PC-3 (cell line): ENCODE measurements around the gene FPR1. TPM values are rescaled to one million over a fixed set of nuclear protein-coding genes. Genes with fewer than 3 reads are reported as not detected.

Source experiments
- ATAC-seq: fragments of 200-7000 bp; cut with Tn5 transposase; 2 replicates; pipeline ENCODE4 v1.9.1; 2020; ENCODE audit warnings: mild to moderate bottlenecking, moderate library complexity
- BruUV-seq: library from RNA; stranded (reverse); fragments of 400-500 nt; replicated peaks from 2 replicates; lab custom pipeline; 2021; lab: Mats Ljungman, UMichigan
- CTCF ChIA-PET: fragments of 300-600 bp; sonication (Branson Sonifier 250); formaldehyde crosslinking; loops from one replicate; lab custom pipeline; 2022; ENCODE audit warnings: antibody characterized with exemption; lab: Charles Lee
- POLR2A ChIA-PET: fragments of 300-600 bp; sonication (Branson Sonifier 250); formaldehyde crosslinking; loops from one replicate; lab custom pipeline; 2022; ENCODE audit warnings: antibody characterized with exemption; ENCODE audit not compliant: unreplicated experiment; lab: Charles Lee
- DNase-seq: peaks from one replicate; pipeline ENCODE4 v3.0.0-alpha.2; 2015
- H2AFZ ChIP-seq: fragments of 300-600 bp; sonication (generic); 2 replicates; pipeline ENCODE4 v1.6.0; 2016; ENCODE audit warnings: antibody characterized with exemption, low read length
- H3F3A ChIP-seq: fragments of 300-600 bp; sonication (generic); one replicate; pipeline ENCODE4 v1.6.0; 2017; ENCODE audit warnings: antibody characterized with exemption, low read length, control low read depth, mild to moderate bottlenecking; ENCODE audit not compliant: unreplicated experiment
- H3K27ac ChIP-seq: fragments of 300-600 bp; sonication (generic); 2 replicates; pipeline ENCODE4 v1.5.1; 2016; ENCODE audit warnings: mild to moderate bottlenecking, low read length
- H3K27me3 ChIP-seq: fragments of 300-600 bp; sonication (generic); 2 replicates; pipeline ENCODE4 v1.6.1; 2016; ENCODE audit warnings: low read length, mixed read lengths
- H3K36me3 ChIP-seq: fragments of 300-600 bp; sonication (generic); 2 replicates; pipeline ENCODE4 v1.6.1; 2016; ENCODE audit warnings: low read depth, mixed run types, low read length, mixed read lengths
- H3K4me1 ChIP-seq: fragments of 300-600 bp; sonication (generic); 2 replicates; pipeline ENCODE4 v1.5.1; 2016; ENCODE audit warnings: low read length; ENCODE audit not compliant: insufficient read depth
- H3K4me2 ChIP-seq: fragments of 300-600 bp; sonication (generic); 2 replicates; pipeline ENCODE4 v1.6.0; 2016; ENCODE audit warnings: low read length
- H3K4me3 ChIP-seq: fragments of 300-600 bp; sonication (generic); 2 replicates; pipeline ENCODE4 v1.5.1; 2016; ENCODE audit warnings: mild to moderate bottlenecking, low read length, mixed read lengths
- H3K79me2 ChIP-seq: fragments of 300-600 bp; sonication (generic); 2 replicates; pipeline ENCODE4 v1.6.1; 2017; ENCODE audit warnings: low read length, mixed read lengths
- H3K9ac ChIP-seq: fragments of 300-600 bp; sonication (generic); 2 replicates; pipeline ENCODE4 v1.6.0; 2016; ENCODE audit warnings: mild to moderate bottlenecking, low read length
- H3K9me2 ChIP-seq: fragments of 300-600 bp; sonication (generic); replicated peaks from 2 replicates; pipeline ENCODE4 v1.6.1; 2016; ENCODE audit warnings: mixed run types, low read length, mixed read lengths
- H3K9me3 ChIP-seq: fragments of 300-600 bp; sonication (generic); 2 replicates; pipeline ENCODE4 v1.6.1; 2016; ENCODE audit warnings: low read length, mixed read lengths
- H4K20me1 ChIP-seq: fragments of 300-600 bp; sonication (generic); 2 replicates; pipeline ENCODE4 v1.6.1; 2016; ENCODE audit warnings: low read length, mixed read lengths
- CTCF ChIP-seq: fragments of 300-600 bp; sonication (generic); conservative IDR thresholded peaks from 2 replicates; pipeline ENCODE4 v1.5.1; 2017; ENCODE audit warnings: antibody characterized with exemption, low read depth, mild to moderate bottlenecking, low read length
- EZH2 ChIP-seq: fragments of 300-600 bp; sonication (generic); IDR thresholded peaks from one replicate; pipeline ENCODE4 v1.6.1; 2017; ENCODE audit warnings: antibody characterized with exemption, mild to moderate bottlenecking, low read length; ENCODE audit not compliant: unreplicated experiment
- EZH2phosphoT487 ChIP-seq: fragments of 300-600 bp; sonication (generic); IDR thresholded peaks from 2 replicates; pipeline ENCODE4 v1.6.1; 2018; ENCODE audit warnings: mild to moderate bottlenecking, antibody characterized with exemption, low read length, borderline replicate concordance
- intact Hi-C: fragments of 100-400 bp; cut with micrococcal nuclease; formaldehyde crosslinking; loops from 2 replicates; pipeline ENCODE4 v1.9.0; 2023
- total RNA-seq: library from RNA; depleted of rRNA; stranded (reverse); fragments of >200 nt; gene quantifications from 2 replicates; pipeline ENCODE4 v1.2.3, GENCODE V29; 2014

The FPR1 gene
- total RNA-seq, 1 experiment from 2014 or later: 0.55 TPM

GRCh38 chr19:51794885-51795490 is 43.3 kb upstream of the FPR1 start, which contains the start of gene FPR3:
Gene FPR3 (plus strand): TSS chr19:51795157. CDS start chr19:51823749, 28,592 bp downstream.
- Histone ChIP-seq H3K4me3 (no peak within 1 kb of the TSS), H3K4me2 (no peak within 1 kb of the TSS), H3K4me1 (peaks cover 14% of the 10 kb centered on the region), H3K9me2 (no peaks in the 10 kb centered on the region), H3K27me3 (no peaks in the 10 kb centered on the region), H3K27ac (no peak within 1 kb of the TSS), H4K20me1 (no peaks in the 10 kb centered on the region), H3F3A (no peaks in the 10 kb centered on the region), H2AFZ (no peak within 1 kb of the TSS), H3K9ac (no peak within 1 kb of the TSS), H3K36me3 (no peaks in the 10 kb centered on the region), H3K9me3 (no peaks in the 10 kb centered on the region), H3K79me2 (no peaks in the 10 kb centered on the region)
- BruUV-seq: no TSS peak
- ATAC-seq (no peak), DNase-seq (no peak)
- intact Hi-C loops: no loop called here
- TF ChIP-seq CTCF: no peak
- ChIA-PET POLR2A (no interaction called here), CTCF (interaction anchor here (0.6 kb wide), 1 partner anchor 12 kb away, joined by 3 read pairs; no protein-coding TSS in a partner anchor)

GRCh38 chr19:51793994-51794393 is 42.3 kb upstream of the FPR1 start:
- Histone ChIP-seq H3K9ac (no peak overlapping the region), H3K27ac (no peak overlapping the region), H3K9me3 (no peaks in the 10 kb centered on the region), H3K27me3 (no peaks in the 10 kb centered on the region), H3K4me3 (no peak overlapping the region), H2AFZ (no peak overlapping the region), H3K36me3 (no peaks in the 10 kb centered on the region), H3K79me2 (no peaks in the 10 kb centered on the region), H3K4me1 (peaks cover 13% of the 10 kb centered on the region), H4K20me1 (no peaks in the 10 kb centered on the region), H3F3A (no peaks in the 10 kb centered on the region), H3K4me2 (no peak overlapping the region), H3K9me2 (no peaks in the 10 kb centered on the region)
- TF ChIP-seq EZH2 (no peak), CTCF (no peak), EZH2phosphoT487 (no peak)
- intact Hi-C loops: no loop called here
- POLR2A ChIA-PET: no interaction called here
- CTCF ChIA-PET: interaction anchor here (0.6 kb wide), 1 partner anchor 356 kb away, joined by 6 read pairs; no protein-coding TSS in a partner anchor
- no TSS peak for BruUV-seq
- no peak for DNase-seq
- no peak for ATAC-seq

- Histone ChIP-seq H3K9ac (no peak overlapping the region), H3K27ac (no peak overlapping the region), H3K4me2 (no peak overlapping the region), H2AFZ (no peak overlapping the region), H3K4me1 (peaks cover 17% of the 10 kb centered on the region), H3K36me3 (no peaks in the 10 kb centered on the region), H3K27me3 (no peaks in the 10 kb centered on the region), H3K4me3 (no peak overlapping the region), H3K9me2 (no peaks in the 10 kb centered on the region), H3K79me2 (no peaks in the 10 kb centered on the region), H3F3A (no peaks in the 10 kb centered on the region), H4K20me1 (no peaks in the 10 kb centered on the region), H3K9me3 (no peaks in the 10 kb centered on the region)
- POLR2A ChIA-PET: no interaction called here
- BruUV-seq: no TSS peak
- intact Hi-C loops: no loop called here
- ATAC-seq (no peak), DNase-seq (no peak)
- TF ChIP-seq EZH2 (no peak), CTCF (no peak), EZH2phosphoT487 (no peak)
- CTCF ChIA-PET: no interaction called here
These were observed 41.3 kb upstream of the FPR1 start for GRCh38 chr19:51792932-51793331.
